GM19043 (cell line): ENCODE data around the gene PARP8.
"Not testable (repeated sequence)": the region's sequence is repeated elsewhere in the genome, so short reads cannot be mapped to it uniquely, and the experiment has no call there.

Experiments used
- ATAC-seq: cut with Tn5 transposase; IDR thresholded peaks from one replicate; pipeline ENCODE4 v1.9.1; 2021; ENCODE audit warnings: low read depth; ENCODE audit not compliant: unreplicated experiment

Gene PARP8

DNA sequence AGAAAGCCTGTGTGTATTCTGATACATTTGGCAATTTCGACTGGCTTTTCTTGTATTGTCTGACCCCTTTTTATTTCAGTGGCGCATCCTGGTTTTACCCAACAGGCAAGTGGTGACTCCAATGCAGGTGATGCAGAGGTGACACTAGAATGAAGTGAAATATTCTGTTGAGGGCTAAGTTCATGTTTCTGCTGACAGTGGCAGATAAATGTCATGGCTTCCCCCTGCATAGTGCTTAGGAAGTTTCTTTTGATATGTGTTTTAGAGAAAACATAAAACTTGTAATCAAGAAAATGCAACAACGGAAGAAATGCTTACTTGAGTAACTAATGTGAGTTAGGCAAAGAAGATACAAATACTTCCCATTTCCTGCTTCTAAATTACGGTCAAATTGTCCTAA, 13.1 kb downstream of the PARP8 start:
- ATAC-seq: not testable (repeated sequence)

DNA sequence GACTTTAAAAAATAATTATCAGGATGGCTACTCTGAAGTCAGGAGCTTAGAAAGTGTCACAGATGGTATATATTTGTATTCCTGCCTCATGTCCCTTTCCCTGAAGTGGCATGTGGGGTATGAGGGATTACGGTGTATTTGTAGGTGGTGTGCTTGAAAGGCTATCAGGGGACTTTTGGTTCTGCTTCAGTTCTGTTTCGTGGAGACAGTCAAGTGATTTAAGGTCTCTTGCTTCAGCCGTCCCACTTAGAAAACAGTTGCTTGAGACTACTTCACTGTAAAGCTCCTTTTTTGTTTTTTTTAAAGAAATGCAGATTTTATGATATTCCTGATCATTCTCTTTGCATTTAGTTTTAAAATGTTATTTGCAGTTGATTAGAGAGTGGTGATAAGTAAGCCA, 18.3 kb downstream of the PARP8 start:
- ATAC-seq: no peak

DNA sequence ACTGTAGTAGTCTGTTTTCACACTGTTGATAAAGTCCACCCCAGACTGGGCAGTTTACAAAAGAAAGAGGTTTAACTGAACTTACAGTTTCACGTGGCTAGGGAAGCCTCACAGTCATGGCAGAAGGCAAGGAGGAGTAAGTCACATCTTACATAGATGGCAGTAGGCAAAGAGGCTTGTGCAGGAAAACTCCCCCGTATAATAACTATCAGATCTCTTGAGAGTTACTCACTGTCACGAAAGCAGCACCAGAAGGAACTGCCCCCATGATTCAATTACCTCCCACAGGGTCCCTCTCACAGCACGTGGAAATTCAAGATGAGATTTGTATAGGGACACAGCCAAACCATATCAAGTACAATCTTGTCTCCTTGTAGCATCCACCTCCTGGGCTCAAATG, 21.1 kb downstream of the PARP8 start:
- no peak for ATAC-seq

DNA sequence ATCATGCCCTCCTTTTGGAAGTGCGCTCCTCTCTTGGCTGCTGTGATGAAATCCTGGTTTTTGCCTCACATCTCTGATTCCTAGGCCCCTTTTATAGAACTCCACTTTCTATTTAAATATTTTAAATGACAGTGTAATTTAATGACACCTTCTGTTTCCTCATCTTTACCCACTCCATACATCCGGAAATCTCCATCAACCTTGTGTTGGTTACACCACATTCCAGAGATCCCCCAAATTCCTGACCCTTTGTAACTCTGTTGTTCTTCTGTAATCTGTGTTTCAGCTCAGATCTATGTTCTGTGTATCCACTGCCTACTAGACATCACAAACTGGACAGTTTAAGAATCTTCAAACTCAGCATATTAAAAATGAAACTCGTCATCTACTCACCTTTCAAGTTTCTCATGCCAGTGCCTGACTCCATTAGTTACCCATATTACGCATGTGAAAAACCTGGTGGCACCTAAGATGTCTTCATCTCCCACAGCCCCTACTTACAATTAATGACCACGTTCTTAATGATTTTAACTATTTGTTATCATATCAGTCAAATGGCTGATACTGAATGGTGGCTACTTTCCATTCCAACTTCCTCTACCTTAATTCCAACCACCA, 25.1 kb downstream of the PARP8 start:
- no peak for ATAC-seq

DNA sequence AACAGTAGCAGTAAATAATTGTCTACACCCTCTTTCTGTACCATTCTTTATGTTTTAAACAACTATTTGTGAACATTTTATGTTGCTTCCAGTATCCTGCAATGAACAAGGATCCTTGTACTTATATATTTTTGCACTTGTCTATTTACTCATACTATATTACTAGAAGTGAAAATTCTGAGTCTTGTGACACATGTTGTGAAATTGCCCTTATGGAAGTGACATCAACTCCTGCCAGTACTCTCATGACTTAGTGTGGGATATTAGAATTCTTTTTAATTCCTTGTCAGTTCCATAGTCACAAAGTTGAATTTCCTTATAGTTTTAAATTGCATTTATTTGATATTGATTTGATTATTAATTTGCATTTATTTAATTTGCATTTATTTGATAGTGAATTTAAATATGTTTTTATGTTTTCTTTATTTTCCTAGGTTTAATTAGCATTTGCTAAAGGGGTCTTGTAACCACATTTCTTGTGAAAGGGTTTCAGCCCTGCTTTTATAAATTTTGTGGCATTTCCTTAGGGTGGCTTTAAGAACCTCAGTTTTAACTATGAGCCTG, 27.7 kb downstream of the PARP8 start:
- no peak for ATAC-seq

GRCh38 chr5:50694626-50695025, 28.2 kb downstream of the PARP8 start:
- ATAC-seq: not testable (repeated sequence)

DNA sequence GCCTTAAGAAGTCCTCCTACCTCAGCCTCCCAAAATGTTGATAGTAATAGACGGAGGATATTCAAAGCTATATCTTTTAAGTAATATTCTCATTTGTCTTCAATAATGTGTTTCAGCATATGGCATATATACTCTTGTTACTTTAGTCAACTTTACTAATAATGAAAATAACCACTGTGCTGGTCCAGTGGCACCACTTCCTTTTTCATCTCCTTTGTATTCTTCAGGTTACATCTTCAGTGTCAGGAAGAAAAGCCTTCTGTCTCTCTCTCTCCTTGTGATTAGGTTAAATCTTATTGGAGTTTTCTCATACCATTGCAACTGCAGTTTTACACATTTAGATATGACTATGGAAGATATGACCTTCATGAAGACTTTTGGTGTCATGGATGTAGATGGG, 31.3 kb downstream of the PARP8 start:
- peak; percentile 41 for ATAC-seq

- ATAC-seq: no peak
Measured at GRCh38 chr5:50699737-50700136, 33.3 kb downstream of the PARP8 start.

DNA sequence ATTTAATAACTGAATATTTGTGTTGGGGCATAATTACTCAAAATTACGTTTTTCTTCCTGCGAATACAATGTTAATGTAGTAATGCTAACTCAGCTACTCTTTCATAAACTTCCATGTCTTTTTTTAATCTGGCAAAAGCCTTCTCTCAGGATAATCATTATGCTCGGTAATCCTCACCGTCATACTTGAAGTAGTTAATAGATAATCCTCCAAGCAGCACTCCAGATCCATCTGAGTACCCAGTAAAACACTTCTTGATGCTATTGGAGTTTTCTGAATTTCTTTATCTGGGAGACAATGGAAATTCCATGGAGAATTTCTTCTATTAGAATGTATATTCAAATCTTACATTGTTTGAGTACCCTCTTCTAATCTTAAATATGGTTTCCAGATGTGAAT, 34.3 kb downstream of the PARP8 start:
- no peak for ATAC-seq

DNA sequence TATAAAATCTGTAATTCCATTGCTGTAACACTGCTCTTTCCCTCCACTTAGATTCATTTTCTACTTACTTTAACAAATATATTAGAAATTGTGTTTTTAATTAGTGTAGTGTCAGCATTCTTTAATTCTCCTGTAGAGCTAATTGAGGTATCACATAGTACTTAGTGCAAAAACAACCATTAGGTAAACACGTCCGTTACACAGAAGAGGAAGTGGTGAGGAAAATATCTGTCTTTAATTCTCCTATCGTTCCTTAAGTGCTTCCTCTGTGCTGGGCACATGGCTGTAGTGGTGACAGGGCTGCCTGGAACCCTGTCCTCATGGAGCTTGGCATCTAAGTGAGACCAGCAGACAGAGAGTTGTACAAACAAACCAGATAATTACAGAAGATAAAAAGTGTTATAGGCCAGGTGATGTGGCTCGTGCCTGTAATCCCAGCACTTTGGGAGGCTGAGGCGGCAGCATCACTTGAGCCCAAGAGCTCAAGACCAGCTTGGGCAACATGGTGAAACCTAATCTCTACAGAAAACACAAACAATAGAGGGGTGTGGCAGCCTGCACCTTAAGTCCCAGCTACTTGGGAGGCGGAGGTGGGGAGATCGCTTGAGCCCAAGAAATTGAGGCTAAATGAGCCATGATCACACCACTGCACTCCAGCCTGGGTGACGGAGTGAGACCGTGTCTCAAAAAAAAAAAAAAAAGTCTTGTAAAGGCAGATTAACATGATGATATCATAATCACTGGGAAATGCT, 36.4 kb downstream of the PARP8 start:
- ATAC-seq: no peak

GRCh38 chr5:50703367-50703666, 36.9 kb downstream of the PARP8 start:
- no peak for ATAC-seq

DNA sequence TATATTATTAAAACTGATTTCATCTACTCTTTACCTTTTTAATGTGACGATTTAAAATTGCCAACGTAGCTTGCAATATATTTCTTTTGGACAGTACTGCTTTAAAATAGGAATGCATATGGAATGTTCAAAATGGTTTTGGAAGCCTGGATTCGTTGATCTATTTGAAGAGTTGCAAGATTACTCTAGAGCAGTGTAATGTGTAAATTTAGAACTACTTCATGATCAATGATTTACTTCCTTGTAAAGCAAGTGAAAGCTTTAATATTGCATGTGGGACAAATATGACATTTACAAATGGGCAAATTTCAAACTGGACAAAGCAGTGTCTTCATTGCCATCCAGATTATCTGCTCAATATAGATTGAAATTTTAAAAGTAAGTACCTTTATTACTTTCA, 38.3 kb downstream of the PARP8 start:
- no peak for ATAC-seq

- ATAC-seq: no peak
Measured at GRCh38 chr5:50709471-50709870, 43.0 kb downstream of the PARP8 start.

- peak; percentile 9 for ATAC-seq
Measured at GRCh38 chr5:50710838-50711237, 44.4 kb downstream of the PARP8 start.

DNA sequence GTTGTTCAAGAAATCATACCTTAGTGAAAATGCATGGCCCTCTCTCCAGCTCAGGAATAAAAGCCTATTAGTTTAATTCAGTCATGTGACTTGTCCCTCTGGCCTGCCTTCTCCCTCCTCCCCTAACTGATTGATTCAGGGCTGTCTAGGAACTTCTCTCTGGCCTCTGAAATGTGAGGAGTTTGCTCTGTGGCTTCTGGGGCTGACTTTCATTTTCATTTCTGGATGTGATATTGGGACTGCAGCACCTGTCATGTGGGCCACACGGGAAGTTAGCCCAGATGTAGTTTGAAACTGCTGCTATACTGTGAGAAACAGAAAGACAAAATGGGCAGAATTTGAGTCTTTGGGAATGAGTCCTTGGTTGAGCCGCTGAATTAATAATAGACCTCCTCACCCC, 44.8 kb downstream of the PARP8 start:
- peak; percentile 94 for ATAC-seq

DNA sequence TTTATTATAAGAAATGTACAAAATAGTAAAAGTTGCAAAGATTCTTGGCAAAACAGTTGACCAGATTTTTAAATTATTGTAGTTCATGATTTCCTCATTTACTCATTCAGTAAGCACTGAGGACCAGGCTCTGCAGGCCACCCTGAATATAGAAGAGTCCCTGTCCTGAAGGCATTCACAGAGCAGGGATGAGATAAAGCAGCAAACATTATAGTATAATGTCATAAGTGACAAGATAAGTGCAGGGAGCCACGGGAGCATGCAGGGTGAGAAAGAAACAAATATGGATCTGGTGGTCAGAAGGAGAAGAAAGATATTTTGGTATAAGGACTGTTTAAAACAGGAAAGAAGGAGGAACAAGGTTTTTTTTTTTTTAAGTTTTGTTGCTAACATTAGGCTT, 46.0 kb downstream of the PARP8 start:
- ATAC-seq: no peak

DNA sequence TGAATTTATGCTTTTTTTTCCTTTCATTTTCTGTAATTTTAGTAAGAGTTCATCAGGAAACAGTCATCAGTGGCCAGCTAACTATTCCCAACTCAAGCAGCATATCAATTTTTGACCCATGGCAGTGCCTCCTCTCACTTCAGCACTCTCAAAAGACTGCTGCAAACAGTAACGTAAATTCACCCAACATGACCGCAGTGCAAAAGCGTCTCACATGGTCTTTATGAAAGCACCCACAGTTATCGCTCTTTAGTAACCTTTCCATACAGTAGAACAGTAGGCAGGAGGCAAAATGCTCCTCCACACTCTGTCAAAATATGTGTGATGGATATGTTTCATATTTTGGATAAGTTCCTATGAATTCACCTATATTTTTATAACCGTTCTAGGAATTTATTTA, 48.6 kb downstream of the PARP8 start:
- ATAC-seq: no peak

DNA sequence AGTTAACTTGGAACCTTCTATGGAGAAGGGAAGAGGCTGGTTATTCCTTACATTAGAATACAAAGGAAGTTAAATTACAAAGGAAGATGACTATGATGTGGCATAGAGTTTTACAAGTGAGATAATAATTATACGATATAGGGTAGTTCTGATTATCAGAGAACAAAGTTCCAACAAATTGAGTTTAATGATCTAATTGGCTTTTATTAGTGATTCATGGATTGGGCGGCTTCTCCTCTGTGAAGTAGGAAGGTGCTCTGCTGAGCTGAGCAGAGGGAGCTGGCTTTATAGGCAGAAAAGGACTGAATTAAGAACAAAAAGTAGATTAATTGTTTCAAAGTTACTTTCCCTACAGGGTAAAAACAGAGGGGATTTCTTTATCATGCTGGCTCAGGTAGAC, 49.7 kb downstream of the PARP8 start:
- ATAC-seq: no peak

DNA sequence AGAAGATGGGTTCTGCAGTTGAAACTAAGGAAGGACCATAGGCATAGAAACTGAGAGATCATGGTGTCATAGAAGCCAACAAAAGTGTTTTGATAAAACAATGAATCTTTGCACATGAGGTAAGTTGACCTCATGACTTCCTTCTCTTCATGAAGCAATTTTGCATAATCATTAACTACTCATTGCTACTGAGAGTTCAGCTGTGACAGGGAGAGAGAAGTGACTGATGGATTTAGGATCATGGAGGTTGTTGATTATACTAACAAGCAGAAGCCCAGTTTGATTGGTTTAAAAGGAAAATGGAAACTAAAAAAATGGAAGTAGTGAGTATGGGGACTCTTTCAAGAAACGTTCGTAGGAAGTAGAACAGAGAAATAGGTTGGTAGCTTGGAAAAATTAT, 51.2 kb downstream of the PARP8 start:
- ATAC-seq: no peak

DNA sequence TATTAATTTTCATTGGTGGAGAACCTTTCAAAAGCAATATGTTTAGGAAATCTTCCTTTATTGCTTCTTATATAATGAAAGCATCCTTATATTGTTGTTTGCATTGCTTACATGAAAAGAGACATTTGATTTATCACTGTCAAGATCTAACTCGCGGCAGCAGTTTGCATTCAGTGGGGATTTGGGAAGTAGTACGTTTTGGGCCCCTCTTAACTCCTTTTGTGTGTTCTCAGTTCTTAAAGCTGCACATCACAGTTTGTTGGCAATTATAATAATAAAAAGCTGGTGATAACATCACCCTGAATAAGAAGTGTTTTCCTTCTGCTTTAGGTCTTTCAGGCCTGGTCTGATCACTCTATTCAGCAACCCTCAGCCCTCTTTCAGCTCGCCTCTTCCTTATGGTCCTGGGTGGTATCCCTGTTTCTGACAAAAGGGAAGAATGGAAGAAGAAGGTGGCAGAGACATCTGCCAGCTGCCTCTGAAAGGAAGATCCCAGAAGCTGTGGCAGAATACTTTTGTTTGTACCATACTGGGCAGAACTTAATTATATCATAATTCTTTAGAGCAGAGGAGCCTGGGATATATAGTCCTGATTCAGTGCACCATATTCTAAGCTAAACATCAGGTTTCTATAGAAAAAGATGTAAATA, 53.7 kb downstream of the PARP8 start:
- no peak for ATAC-seq

DNA sequence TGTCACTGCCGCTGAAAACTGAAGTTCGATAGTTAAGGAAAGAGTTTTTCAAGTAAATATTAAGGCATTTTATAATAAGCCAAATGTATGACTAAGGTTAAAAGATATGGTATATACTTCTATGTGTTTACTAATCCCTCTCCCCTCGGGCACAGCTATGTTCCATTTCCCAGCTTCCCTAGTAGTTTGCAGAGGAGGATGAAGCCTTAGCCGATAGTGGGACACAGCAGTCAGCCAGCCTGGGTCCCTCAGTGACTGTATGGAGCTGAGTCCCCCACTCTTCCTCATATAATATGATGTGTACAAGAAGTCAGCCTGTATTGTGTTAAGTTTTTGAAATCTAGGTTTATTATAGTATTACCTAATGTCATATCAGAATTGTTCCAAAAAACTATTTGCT, 55.8 kb downstream of the PARP8 start:
- no peak for ATAC-seq

- no peak for ATAC-seq
Measured at GRCh38 chr5:50724262-50724661, 57.8 kb downstream of the PARP8 start.
